Tibial artery (tissue), 4 donors: ENCODE data around the gene POMGNT2.

ENCODE experiments used
- DNase-seq, 2 donors: peaks; one replicate each; pipeline ENCODE4 v3.0.0-alpha.2; 2019
- H3K27ac ChIP-seq, 2 donors: fragments of 200-600 bp; sonication (generic) in 1 of 2; 1 replicate in 1 of 2; 2 replicates in 1 of 2; pipeline ENCODE4 v1.5.1; 2018 to 2019; ENCODE audit warnings: mild to moderate bottlenecking in 1 of 2
- H3K27me3 ChIP-seq, 2 donors: fragments of 200-600 bp; sonication (generic) in 1 of 2; one replicate each; pipeline versions ENCODE4 v1.5.1 to v1.6.0; 2016 to 2019
- H3K36me3 ChIP-seq, 3 donors: fragments of 200-600 bp; sonication (generic) in 2 of 3; one replicate each; pipeline ENCODE4 v1.5.1; 2016 to 2019; ENCODE audit warnings: mild to moderate bottlenecking in 2 of 3
- H3K4me1 ChIP-seq, 4 donors: fragments of 200-600 bp; sonication (generic) in 2 of 4; 1 replicate in 3 of 4; 2 replicates in 1 of 4; pipeline ENCODE4 v1.5.1; 2016 to 2019
- H3K4me3 ChIP-seq, 2 donors: fragments of 200-600 bp; sonication (generic) in 1 of 2; 1 replicate in 1 of 2; 2 replicates in 1 of 2; pipeline ENCODE4 v1.5.1; 2018 to 2019; ENCODE audit warnings: mild to moderate bottlenecking in 2 of 2
- H3K9me3 ChIP-seq, 3 donors: fragments of 200-600 bp; sonication (generic) in 1 of 3; one replicate each; pipeline ENCODE4 v1.5.1; 2016 to 2019
- CTCF ChIP-seq, 2 experiments: fragments of 200-600 bp in 1 of 2; fragments of 450-650 bp in 1 of 2; IDR thresholded peaks; one replicate each; pipeline ENCODE4 v1.5.1; 2017 to 2019; ENCODE audit warnings: antibody characterized with exemption in 2 of 2, mild to moderate bottlenecking in 1 of 2, moderate library complexity in 1 of 2
- intact Hi-C: fragments of 100-400 bp; cut with DNase I; formaldehyde crosslinking; loops from one replicate; pipeline ENCODE4 v1.15.0; 2023; ENCODE audit warnings: low total_unique reads

The POMGNT2 gene

GRCh38 chr3:43086460-43087165 lies 19.3 kb downstream of the POMGNT2 start:
- no peak for TF ChIP-seq CTCF (IDR thresholded peaks at IDR 0.05)
- H3K27ac ChIP-seq: no peak overlapping the region
- intact Hi-C loops: no loop called here
- DNase-seq: no peak
- H3K36me3 ChIP-seq: peaks cover 0 to 13% (median 10%) of the 10 kb centered on the region in 3 donors
- no peak overlapping the region for H3K4me3 ChIP-seq
- H3K4me1 ChIP-seq: no peaks in the 10 kb centered on the region
- H3K9me3 ChIP-seq: no peaks in the 10 kb centered on the region
- no peaks in the 10 kb centered on the region for H3K27me3 ChIP-seq

GRCh38 chr3:43082457-43082856 lies 23.4 kb downstream of the POMGNT2 start:
- intact Hi-C loops: no loop called here
- no peaks in the 10 kb centered on the region for H3K4me1 ChIP-seq
- no peak overlapping the region for H3K4me3 ChIP-seq
- DNase-seq: no peak
- H3K27me3 ChIP-seq: no peaks in the 10 kb centered on the region
- no peaks in the 10 kb centered on the region for H3K9me3 ChIP-seq
- no peak overlapping the region for H3K27ac ChIP-seq
- no peak for TF ChIP-seq CTCF (IDR thresholded peaks at IDR 0.05)
- H3K36me3 ChIP-seq: peaks cover 24 to 49% (median 38%) of the 10 kb centered on the region in 3 donors

- H3K27ac ChIP-seq: no peak overlapping the region
- no peak for TF ChIP-seq CTCF (IDR thresholded peaks at IDR 0.05)
- no peaks in the 10 kb centered on the region for H3K9me3 ChIP-seq
- no peaks in the 10 kb centered on the region for H3K27me3 ChIP-seq
- H3K4me3 ChIP-seq: no peak overlapping the region
- intact Hi-C loops: no loop called here
- DNase-seq: no peak
- H3K4me1 ChIP-seq: no peaks in the 10 kb centered on the region
- H3K36me3 ChIP-seq: peaks cover 24 to 49% (median 38%) of the 10 kb centered on the region in 3 donors
These were observed 24.1 kb downstream of the POMGNT2 start for GRCh38 chr3:43081796-43082195.

- Histone ChIP-seq H3K9me3 (no peaks in the 10 kb centered on the region), H3K4me3 (no peak overlapping the region), H3K4me1 (no peaks in the 10 kb centered on the region), H3K36me3 (peaks cover 24 to 49% (median 38%) of the 10 kb centered on the region in 3 donors), H3K27ac (no peak overlapping the region), H3K27me3 (no peaks in the 10 kb centered on the region)
- intact Hi-C loops: no loop called here
- DNase-seq: no peak
- TF ChIP-seq CTCF (IDR thresholded peaks at IDR 0.05): no peak
These were observed 24.9 kb downstream of the POMGNT2 start for GRCh38 chr3:43080726-43081568.

- peaks cover 24 to 49% (median 38%) of the 10 kb centered on the region in 3 donors for H3K36me3 ChIP-seq
- intact Hi-C loops: no loop called here
These were observed 26.1 kb downstream of the POMGNT2 start for GRCh38 chr3:43079536-43080332.

More at GRCh38 chr3:43079536-43080332, 26.1 kb downstream of the POMGNT2 start:
- H3K9me3 ChIP-seq: no peaks in the 10 kb centered on the region
- no peaks in the 10 kb centered on the region for H3K27me3 ChIP-seq
- H3K4me3 ChIP-seq: no peak overlapping the region
- no peak overlapping the region for H3K27ac ChIP-seq
- no peak for DNase-seq
- TF ChIP-seq CTCF (IDR thresholded peaks at IDR 0.05): no peak
- H3K4me1 ChIP-seq: no peaks in the 10 kb centered on the region
